Panc1 (cell line): ENCODE measurements around the gene CCDC9B. TPM values are rescaled to one million over a fixed set of nuclear protein-coding genes. Genes with fewer than 3 reads are reported as not detected.

Experiments used
- ATAC-seq: fragments of 200-7000 bp; cut with Tn5 transposase; 2 replicates; pipeline ENCODE4 v1.9.1; 2020; ENCODE audit warnings: mild to moderate bottlenecking, moderate library complexity
- BruUV-seq: library from RNA; stranded (reverse); fragments of 400-500 nt; replicated peaks from 2 replicates; lab custom pipeline; 2021; lab: Mats Ljungman, UMichigan
- CTCF ChIA-PET: fragments of 300-600 bp; sonication (Branson Sonifier 250); formaldehyde crosslinking; loops from one replicate; lab custom pipeline; 2022; ENCODE audit warnings: antibody characterized with exemption; lab: Charles Lee
- POLR2A ChIA-PET: fragments of 300-600 bp; sonication (Branson Sonifier 250); formaldehyde crosslinking; loops from one replicate; lab custom pipeline; 2022; ENCODE audit warnings: antibody characterized with exemption; lab: Charles Lee
- DNase-seq: peaks from one replicate; pipeline ENCODE4 v3.0.0-alpha.2; 2010; ENCODE audit warnings: low read depth, low spot score
- H3K27ac ChIP-seq: 2 replicates; pipeline ENCODE4 v1.5.1; 2011; ENCODE audit warnings: mild to moderate bottlenecking, low read length, inconsistent platforms
- H3K27me3 ChIP-seq: fragments of 200-500 bp; sonication (Bioruptor generic); 2 replicates; pipeline ENCODE4 v1.6.0; 2014; ENCODE audit warnings: low read length, inconsistent platforms; ENCODE audit not compliant: control insufficient read depth, insufficient read depth
- H3K36me3 ChIP-seq: fragments of 200-500 bp; sonication (Bioruptor generic); 2 replicates; pipeline ENCODE4 v1.5.1; 2014; ENCODE audit warnings: inconsistent platforms, mild to moderate bottlenecking, low read length, moderate library complexity; ENCODE audit not compliant: control insufficient read depth, insufficient read depth
- H3K4me1 ChIP-seq: 2 replicates; pipeline ENCODE4 v1.5.1; 2011; ENCODE audit warnings: inconsistent platforms, mild to moderate bottlenecking, low read length, moderate library complexity; ENCODE audit not compliant: control insufficient read depth, insufficient read depth
- H3K4me3 ChIP-seq, 2 experiments: 2 replicates each; pipeline ENCODE4 v1.5.1; 2011 to 2012; ENCODE audit warnings: low read depth in 2 of 2, low read length in 2 of 2, mild to moderate bottlenecking in 2 of 2, inconsistent platforms in 1 of 2, moderate library complexity in 1 of 2
- H3K9me3 ChIP-seq: fragments of 200-500 bp; sonication (Bioruptor generic); 2 replicates; pipeline ENCODE4 v1.5.1; 2014; ENCODE audit warnings: low read depth, mild to moderate bottlenecking, inconsistent platforms, low read length, moderate library complexity; ENCODE audit not compliant: control insufficient read depth, insufficient read depth
- POLR2AphosphoS5 ChIP-seq: IDR thresholded peaks from 2 replicates; pipeline ENCODE4 v1.6.1; 2012; ENCODE audit warnings: mild to moderate bottlenecking, low read depth, low read length, moderate library complexity
- SIN3A ChIP-seq: IDR thresholded peaks from 2 replicates; pipeline ENCODE4 v1.6.1; 2012; ENCODE audit warnings: low read depth, mild to moderate bottlenecking, low read length, moderate library complexity, borderline replicate concordance; ENCODE audit not compliant: insufficient read depth
- TCF7L2 ChIP-seq: IDR thresholded peaks from 2 replicates; pipeline ENCODE4 v1.6.1; 2011; ENCODE audit warnings: mild to moderate bottlenecking, low read depth, low read length, inconsistent platforms
- in situ Hi-C: cut with HindIII; loops from 2 replicates; pipeline ENCODE4 v1.10.0; 2016; ENCODE audit warnings: low sequenced_read_pairs, low pct_unique_long_range_greater_than_20kb
- intact Hi-C: fragments of 100-400 bp; cut with micrococcal nuclease; formaldehyde crosslinking; loops from one replicate; pipeline ENCODE4 v1.10.0; 2022; ENCODE audit not compliant: unreplicated experiment
- total RNA-seq: library from RNA; stranded (reverse); gene quantifications from one replicate; pipeline ENCODE4 v1.2.1, GENCODE V29; 2021; ENCODE audit not compliant: unreplicated experiment
- TF ChIP-seq, protein P1 (sequence below), 2 experiments: IDR thresholded peaks; 2 replicates each; pipeline ENCODE4 v1.6.1; 2011 to 2012; ENCODE audit warnings: low read depth in 2 of 2, control low read depth in 1 of 2, low read length in 1 of 2, mild to moderate bottlenecking in 1 of 2, moderate library complexity in 1 of 2; ENCODE audit not compliant: insufficient read depth in 1 of 2
- TF ChIP-seq, protein P2 (sequence below): fragments of 450-650 bp; IDR thresholded peaks from 2 replicates; pipeline ENCODE4 v1.5.1; 2017; ENCODE audit warnings: mild to moderate bottlenecking

Gene CCDC9B
- total RNA-seq, 1 experiment from 2014 or later, result 55.9 TPM

DNA sequence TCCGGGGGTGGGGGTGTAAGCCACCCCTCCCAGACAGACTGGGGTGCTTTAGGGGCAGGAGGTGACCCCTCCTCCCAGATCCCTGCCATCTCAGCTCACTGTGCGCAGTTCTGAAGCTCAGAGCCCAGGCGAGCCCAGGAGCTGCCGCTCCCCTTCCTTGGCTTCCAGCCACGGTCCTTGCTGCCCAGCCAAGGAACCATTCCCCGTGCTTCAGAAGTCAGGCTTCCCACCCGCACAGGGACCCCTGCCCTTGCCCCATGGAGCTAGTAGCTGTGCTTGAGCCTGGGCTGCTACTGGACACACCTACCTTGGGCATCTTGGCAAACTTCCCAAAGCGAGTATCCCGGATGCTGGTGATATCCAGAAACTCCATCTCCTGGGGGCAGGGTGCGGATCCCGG, 37.8 kb downstream of the CCDC9B start:
- intact Hi-C loops, result no loop called here
- ChIA-PET POLR2A (no interaction called here), CTCF (interaction anchor here (1.1 kb wide), 1 partner anchor 35 kb away, joined by 3 read pairs; no protein-coding TSS in a partner anchor)
- in situ Hi-C loops, result no loop called here
- DNase-seq (no peak), ATAC-seq (no peak)
- TF ChIP-seq SIN3A, result no peak
- TF ChIP-seq, protein P1, sequence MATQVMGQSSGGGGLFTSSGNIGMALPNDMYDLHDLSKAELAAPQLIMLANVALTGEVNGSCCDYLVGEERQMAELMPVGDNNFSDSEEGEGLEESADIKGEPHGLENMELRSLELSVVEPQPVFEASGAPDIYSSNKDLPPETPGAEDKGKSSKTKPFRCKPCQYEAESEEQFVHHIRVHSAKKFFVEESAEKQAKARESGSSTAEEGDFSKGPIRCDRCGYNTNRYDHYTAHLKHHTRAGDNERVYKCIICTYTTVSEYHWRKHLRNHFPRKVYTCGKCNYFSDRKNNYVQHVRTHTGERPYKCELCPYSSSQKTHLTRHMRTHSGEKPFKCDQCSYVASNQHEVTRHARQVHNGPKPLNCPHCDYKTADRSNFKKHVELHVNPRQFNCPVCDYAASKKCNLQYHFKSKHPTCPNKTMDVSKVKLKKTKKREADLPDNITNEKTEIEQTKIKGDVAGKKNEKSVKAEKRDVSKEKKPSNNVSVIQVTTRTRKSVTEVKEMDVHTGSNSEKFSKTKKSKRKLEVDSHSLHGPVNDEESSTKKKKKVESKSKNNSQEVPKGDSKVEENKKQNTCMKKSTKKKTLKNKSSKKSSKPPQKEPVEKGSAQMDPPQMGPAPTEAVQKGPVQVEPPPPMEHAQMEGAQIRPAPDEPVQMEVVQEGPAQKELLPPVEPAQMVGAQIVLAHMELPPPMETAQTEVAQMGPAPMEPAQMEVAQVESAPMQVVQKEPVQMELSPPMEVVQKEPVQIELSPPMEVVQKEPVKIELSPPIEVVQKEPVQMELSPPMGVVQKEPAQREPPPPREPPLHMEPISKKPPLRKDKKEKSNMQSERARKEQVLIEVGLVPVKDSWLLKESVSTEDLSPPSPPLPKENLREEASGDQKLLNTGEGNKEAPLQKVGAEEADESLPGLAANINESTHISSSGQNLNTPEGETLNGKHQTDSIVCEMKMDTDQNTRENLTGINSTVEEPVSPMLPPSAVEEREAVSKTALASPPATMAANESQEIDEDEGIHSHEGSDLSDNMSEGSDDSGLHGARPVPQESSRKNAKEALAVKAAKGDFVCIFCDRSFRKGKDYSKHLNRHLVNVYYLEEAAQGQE (IDR thresholded peaks at IDR 0.05; ENCODE audit: insufficient read depth in 1 of 2, low read depth in 2 of 2, low read length in 1 of 2), result no peak
- Histone ChIP-seq H3K4me3 (no peak overlapping the region), H3K27me3 (no peaks in the 10 kb centered on the region), H3K36me3 (no peaks in the 10 kb centered on the region), H3K27ac (no peak overlapping the region), H3K4me1 (peaks cover 5% of the 10 kb centered on the region; the same call in 1 of the 2 replicates), H3K9me3 (peaks cover 6% of the 10 kb centered on the region; the same call in 1 of the 2 replicates)
- no TSS peak for BruUV-seq

DNA sequence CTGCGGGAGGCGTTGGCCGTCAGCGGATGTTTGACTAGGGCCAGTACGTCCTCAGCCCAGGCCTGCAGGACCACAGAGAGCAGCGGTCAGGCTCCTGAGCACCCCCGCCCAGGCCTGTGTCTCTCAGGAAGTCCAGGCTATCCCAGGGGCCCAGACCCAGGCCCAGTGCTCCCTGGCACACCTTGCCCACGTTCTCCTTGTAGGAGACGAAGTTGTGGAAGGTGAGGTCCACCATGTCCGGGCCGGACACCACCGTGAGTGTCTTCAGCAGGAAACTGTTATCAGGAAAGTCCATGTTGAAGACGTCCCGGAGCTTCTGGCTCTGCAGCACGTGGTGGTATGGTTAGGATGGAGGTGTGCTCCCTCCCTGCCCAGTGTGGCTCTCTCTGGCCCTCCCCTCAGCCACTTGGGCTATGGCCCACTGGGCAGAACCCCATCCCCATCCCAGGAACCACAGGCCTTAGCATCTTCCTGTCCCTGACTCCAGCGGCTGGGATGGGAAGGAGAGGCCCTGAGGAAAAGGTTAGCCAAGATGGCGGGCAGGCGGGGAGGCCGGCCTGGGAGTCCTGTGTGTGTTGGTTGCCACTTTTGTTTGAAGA, 38.4 kb downstream of the CCDC9B start:
- H3K9me3 ChIP-seq, result peaks cover 6% of the 10 kb centered on the region; the same call in 1 of the 2 replicates
- no peak for TF ChIP-seq SIN3A
- TF ChIP-seq, protein P1 (IDR thresholded peaks at IDR 0.05; ENCODE audit: insufficient read depth in 1 of 2, low read depth in 2 of 2, low read length in 1 of 2), result no peak
- TF ChIP-seq POLR2AphosphoS5, result no peak
- TF ChIP-seq TCF7L2, result no peak
- TF ChIP-seq, protein P2, sequence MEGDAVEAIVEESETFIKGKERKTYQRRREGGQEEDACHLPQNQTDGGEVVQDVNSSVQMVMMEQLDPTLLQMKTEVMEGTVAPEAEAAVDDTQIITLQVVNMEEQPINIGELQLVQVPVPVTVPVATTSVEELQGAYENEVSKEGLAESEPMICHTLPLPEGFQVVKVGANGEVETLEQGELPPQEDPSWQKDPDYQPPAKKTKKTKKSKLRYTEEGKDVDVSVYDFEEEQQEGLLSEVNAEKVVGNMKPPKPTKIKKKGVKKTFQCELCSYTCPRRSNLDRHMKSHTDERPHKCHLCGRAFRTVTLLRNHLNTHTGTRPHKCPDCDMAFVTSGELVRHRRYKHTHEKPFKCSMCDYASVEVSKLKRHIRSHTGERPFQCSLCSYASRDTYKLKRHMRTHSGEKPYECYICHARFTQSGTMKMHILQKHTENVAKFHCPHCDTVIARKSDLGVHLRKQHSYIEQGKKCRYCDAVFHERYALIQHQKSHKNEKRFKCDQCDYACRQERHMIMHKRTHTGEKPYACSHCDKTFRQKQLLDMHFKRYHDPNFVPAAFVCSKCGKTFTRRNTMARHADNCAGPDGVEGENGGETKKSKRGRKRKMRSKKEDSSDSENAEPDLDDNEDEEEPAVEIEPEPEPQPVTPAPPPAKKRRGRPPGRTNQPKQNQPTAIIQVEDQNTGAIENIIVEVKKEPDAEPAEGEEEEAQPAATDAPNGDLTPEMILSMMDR, result no peak
- BruUV-seq, result no TSS peak
- H3K4me1 ChIP-seq, result peaks cover 2% of the 10 kb centered on the region; the same call in 1 of the 2 replicates
- H3K27ac ChIP-seq, result no peak overlapping the region
- intact Hi-C loops (no loop called here), in situ Hi-C loops (no loop called here)
- no peak for DNase-seq
- CTCF ChIA-PET, result interaction anchor here (1.1 kb wide), 1 partner anchor 36 kb away, joined by 3 read pairs; no protein-coding TSS in a partner anchor
- no peak for ATAC-seq
- no peak overlapping the region for H3K4me3 ChIP-seq
- POLR2A ChIA-PET, result no interaction called here
- H3K36me3 ChIP-seq, result no peaks in the 10 kb centered on the region
- no peaks in the 10 kb centered on the region for H3K27me3 ChIP-seq
